ENCODE measurements around the gene NRXN3. TPM values are rescaled to one million over a fixed set of nuclear protein-coding genes. Genes with fewer than 3 reads are reported as not detected.

NRXN3 gene
- polyA plus RNA-seq, 1 of the 3 experiments (the other 2 are of a cell fraction) = 1.6 TPM

- Histone ChIP-seq H3K4me3 (ENCODE audit: low read depth in 2 of 2, low read length in 1 of 2) (no peak overlapping the region), H3K27ac (ENCODE audit: low read depth in 2 of 2, low read length in 1 of 2) (no peak overlapping the region), H4K20me1 (ENCODE audit: insufficient read depth) (no peaks in the 10 kb centered on the region), H3K9ac (no peak overlapping the region), H3K4me1 (ENCODE audit: control insufficient read depth in 1 of 2, insufficient read depth in 2 of 2, low read depth in 1 of 2, low read length in 1 of 2) (no peaks in the 10 kb centered on the region; a peak in 1 of 4 replicates), H3K9me2 (no peaks in the 10 kb centered on the region), H3K36me3 (replicated peaks in 1 of 2; ENCODE audit: control insufficient read depth in 1 of 2, insufficient read depth in 2 of 2, low read length in 1 of 2) (no peaks in the 10 kb centered on the region), H3F3A (replicated peaks; ENCODE audit: insufficient read depth) (no peaks in the 10 kb centered on the region), H2AFZ (ENCODE audit: low read depth) (0 out of 2 replicates have a peak overlapping the region, but pooled peaks have one; percentile 10), H3K27me3 (ENCODE audit: insufficient read depth) (no peaks in the 10 kb centered on the region), H3K79me2 (ENCODE audit: insufficient read depth) (no peaks in the 10 kb centered on the region), H3K9me3 (no peaks in the 10 kb centered on the region), H3K4me2 (no peak overlapping the region)
- TF ChIP-seq GATA2 (CRISPR knock-in tag; IDR thresholded peaks at IDR 0.05) = no peak
- POLR2A ChIA-PET = no interaction called here
- 59% methylated on average over 4 of the region's 4 CpGs for WGBS (ENCODE audit: low lambda C conversion rate)
- CTCF ChIA-PET = no interaction called here
- no peak for DNase-seq
Measured at GRCh38 chr14:79051742-79052141, 881.6 kb downstream of the NRXN3 start.

GRCh38 chr14:79056879-79057278 lies 886.7 kb downstream of the NRXN3 start:
- Histone ChIP-seq H3K4me3 (ENCODE audit: low read depth in 2 of 2, low read length in 1 of 2) (no peak overlapping the region), H4K20me1 (ENCODE audit: insufficient read depth) (no peaks in the 10 kb centered on the region), H3K9me2 (no peaks in the 10 kb centered on the region), H3K9ac (no peak overlapping the region), H3K79me2 (ENCODE audit: insufficient read depth) (no peaks in the 10 kb centered on the region), H3K27me3 (ENCODE audit: insufficient read depth) (no peaks in the 10 kb centered on the region), H3K4me2 (no peak overlapping the region), H3K4me1 (ENCODE audit: control insufficient read depth in 1 of 2, insufficient read depth in 2 of 2, low read depth in 1 of 2, low read length in 1 of 2) (no peaks in the 10 kb centered on the region), H3K27ac (ENCODE audit: low read depth in 2 of 2, low read length in 1 of 2) (no peak overlapping the region), H2AFZ (ENCODE audit: low read depth) (no peak overlapping the region), H3F3A (replicated peaks; ENCODE audit: insufficient read depth) (no peaks in the 10 kb centered on the region), H3K9me3 (no peaks in the 10 kb centered on the region), H3K36me3 (replicated peaks in 1 of 2; ENCODE audit: control insufficient read depth in 1 of 2, insufficient read depth in 2 of 2, low read length in 1 of 2) (no peaks in the 10 kb centered on the region)
- ChIA-PET CTCF (no interaction called here), POLR2A (no interaction called here)
- no peak for DNase-seq
- 64% methylated on average over 1 of the region's 1 CpG for WGBS (ENCODE audit: low lambda C conversion rate)
- TF ChIP-seq MXI1 (IDR thresholded peaks at IDR 0.05; ENCODE audit: low read depth, low read length) (no peak), REST (IDR thresholded peaks at IDR 0.05; ENCODE audit: low read depth, low read length) (no peak), YY1 (IDR thresholded peaks at IDR 0.05; ENCODE audit: low read depth) (no peak), RCOR1 (IDR thresholded peaks at IDR 0.05; ENCODE audit: low read length) (no peak), RAD21 (IDR thresholded peaks at IDR 0.05; ENCODE audit: low read length) (no peak), MEF2A (IDR thresholded peaks at IDR 0.05; ENCODE audit: borderline replicate concordance, low read depth) (no peak), POLR2AphosphoS5 (IDR thresholded peaks at IDR 0.05; ENCODE audit: low read depth, low read length) (no peak), JUND (IDR thresholded peaks at IDR 0.05) (no peak), PBX3 (IDR thresholded peaks at IDR 0.05) (no peak), FOXJ3 (CRISPR knock-in tag; IDR thresholded peaks at IDR 0.05) (no peak)

Measured in SK-N-SH (cell line).